Measurements from ENCODE around the gene VWA7.

The VWA7 gene

GRCh38 chr6:31758281-31758680, 18.8 kb downstream of the VWA7 start:
- H3K4me3 ChIP-seq (ENCODE audit: low read depth, low read length): no peak overlapping the region
- TF ChIP-seq, protein P1, sequence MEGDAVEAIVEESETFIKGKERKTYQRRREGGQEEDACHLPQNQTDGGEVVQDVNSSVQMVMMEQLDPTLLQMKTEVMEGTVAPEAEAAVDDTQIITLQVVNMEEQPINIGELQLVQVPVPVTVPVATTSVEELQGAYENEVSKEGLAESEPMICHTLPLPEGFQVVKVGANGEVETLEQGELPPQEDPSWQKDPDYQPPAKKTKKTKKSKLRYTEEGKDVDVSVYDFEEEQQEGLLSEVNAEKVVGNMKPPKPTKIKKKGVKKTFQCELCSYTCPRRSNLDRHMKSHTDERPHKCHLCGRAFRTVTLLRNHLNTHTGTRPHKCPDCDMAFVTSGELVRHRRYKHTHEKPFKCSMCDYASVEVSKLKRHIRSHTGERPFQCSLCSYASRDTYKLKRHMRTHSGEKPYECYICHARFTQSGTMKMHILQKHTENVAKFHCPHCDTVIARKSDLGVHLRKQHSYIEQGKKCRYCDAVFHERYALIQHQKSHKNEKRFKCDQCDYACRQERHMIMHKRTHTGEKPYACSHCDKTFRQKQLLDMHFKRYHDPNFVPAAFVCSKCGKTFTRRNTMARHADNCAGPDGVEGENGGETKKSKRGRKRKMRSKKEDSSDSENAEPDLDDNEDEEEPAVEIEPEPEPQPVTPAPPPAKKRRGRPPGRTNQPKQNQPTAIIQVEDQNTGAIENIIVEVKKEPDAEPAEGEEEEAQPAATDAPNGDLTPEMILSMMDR (IDR thresholded peaks at IDR 0.05; ENCODE audit: insufficient read depth, low read depth, low read length, missing control alignments): no peak
- no peak for DNase-seq (ENCODE audit: low read depth)

GRCh38 chr6:31752739-31753319, 24.3 kb downstream of the VWA7 start:
- no peak overlapping the region for H3K4me3 ChIP-seq (ENCODE audit: low read depth, low read length)
- TF ChIP-seq, protein P1 (IDR thresholded peaks at IDR 0.05; ENCODE audit: insufficient read depth, low read depth, low read length, missing control alignments): no peak
- DNase-seq (ENCODE audit: low read depth): no peak

DNA sequence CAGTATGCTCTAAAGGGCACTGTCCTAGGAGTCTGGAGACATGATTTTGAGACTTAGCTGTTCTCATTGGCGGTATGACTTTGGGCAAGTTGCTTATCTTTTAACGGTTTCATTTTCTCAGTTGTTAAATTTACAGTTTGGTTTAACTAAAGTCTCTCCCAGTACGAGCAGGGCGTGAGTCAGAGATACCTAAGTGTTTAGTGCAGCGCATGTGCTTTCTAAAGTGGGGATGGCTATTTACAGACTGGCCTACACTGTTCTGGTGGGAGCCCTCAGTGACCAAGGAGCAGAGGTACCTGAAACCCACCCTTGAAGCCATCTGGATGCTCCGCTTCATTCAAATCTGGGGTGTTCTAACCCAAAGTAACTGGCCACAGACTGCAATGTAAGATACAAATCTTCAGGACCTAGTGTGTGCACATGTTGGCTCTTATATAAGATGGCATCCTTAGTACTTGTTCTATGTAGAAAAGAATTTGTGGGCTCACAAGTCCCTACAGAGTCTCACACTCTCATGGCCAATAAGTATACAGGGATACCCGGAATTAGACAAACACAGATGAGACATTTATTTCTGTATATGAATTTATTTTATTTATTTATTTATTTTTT, 26.6 kb downstream of the VWA7 start:
- TF ChIP-seq, protein P1 (IDR thresholded peaks at IDR 0.05; ENCODE audit: insufficient read depth, low read depth, low read length, missing control alignments): no peak
- no peak overlapping the region for H3K4me3 ChIP-seq (ENCODE audit: low read depth, low read length)
- no peak for DNase-seq (ENCODE audit: low read depth)

GRCh38 chr6:31749301-31750036, 27.7 kb downstream of the VWA7 start:
- DNase-seq (ENCODE audit: low read depth): no peak
- TF ChIP-seq, protein P1 (IDR thresholded peaks at IDR 0.05; ENCODE audit: insufficient read depth, low read depth, low read length, missing control alignments): no peak
- no peak overlapping the region for H3K4me3 ChIP-seq (ENCODE audit: low read depth, low read length)

DNA sequence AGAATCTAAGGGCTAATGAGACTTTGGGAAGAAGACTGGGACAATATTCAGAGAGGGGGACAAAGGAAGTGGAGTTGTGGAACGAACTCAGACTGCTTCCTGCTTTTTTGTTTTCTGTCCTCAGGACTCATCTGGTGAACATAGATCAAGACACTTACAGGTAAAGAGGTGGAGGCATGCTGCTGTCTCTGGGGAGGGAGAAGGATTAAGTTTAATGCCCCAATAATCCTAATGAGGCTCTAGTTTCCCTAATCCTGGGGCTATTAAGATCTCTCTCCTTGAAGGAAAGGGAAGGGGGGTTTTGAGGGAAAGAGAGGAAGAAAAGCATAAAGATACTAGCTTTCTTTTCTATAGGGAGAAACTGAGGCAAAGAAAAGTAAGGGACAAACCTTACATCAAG, 32.7 kb downstream of the VWA7 start:
- no peak overlapping the region for H3K4me3 ChIP-seq (ENCODE audit: low read depth, low read length)
- no peak for DNase-seq (ENCODE audit: low read depth)
- TF ChIP-seq, protein P1 (IDR thresholded peaks at IDR 0.05; ENCODE audit: insufficient read depth, low read depth, low read length, missing control alignments): no peak

- no peak for DNase-seq (ENCODE audit: low read depth)
- TF ChIP-seq, protein P1 (IDR thresholded peaks at IDR 0.05; ENCODE audit: insufficient read depth, low read depth, low read length, missing control alignments): no peak
- H3K4me3 ChIP-seq (ENCODE audit: low read depth, low read length): no peak overlapping the region
Observed at GRCh38 chr6:31742894-31743293, 34.2 kb downstream of the VWA7 start.
